Stimulated activated CD4-positive, alpha-beta T cell treated with anti-CD3 and anti-CD28 coated beads, Interleukin-2, amount 100 ng/mL, for 24 hours (primary cell): ENCODE data around the gene SLC9A3.

Experiments used
- DNase-seq, 2 donors: peaks; one replicate each; pipeline ENCODE4 v3.0.0-alpha.2; 2020

The SLC9A3 gene

DNA sequence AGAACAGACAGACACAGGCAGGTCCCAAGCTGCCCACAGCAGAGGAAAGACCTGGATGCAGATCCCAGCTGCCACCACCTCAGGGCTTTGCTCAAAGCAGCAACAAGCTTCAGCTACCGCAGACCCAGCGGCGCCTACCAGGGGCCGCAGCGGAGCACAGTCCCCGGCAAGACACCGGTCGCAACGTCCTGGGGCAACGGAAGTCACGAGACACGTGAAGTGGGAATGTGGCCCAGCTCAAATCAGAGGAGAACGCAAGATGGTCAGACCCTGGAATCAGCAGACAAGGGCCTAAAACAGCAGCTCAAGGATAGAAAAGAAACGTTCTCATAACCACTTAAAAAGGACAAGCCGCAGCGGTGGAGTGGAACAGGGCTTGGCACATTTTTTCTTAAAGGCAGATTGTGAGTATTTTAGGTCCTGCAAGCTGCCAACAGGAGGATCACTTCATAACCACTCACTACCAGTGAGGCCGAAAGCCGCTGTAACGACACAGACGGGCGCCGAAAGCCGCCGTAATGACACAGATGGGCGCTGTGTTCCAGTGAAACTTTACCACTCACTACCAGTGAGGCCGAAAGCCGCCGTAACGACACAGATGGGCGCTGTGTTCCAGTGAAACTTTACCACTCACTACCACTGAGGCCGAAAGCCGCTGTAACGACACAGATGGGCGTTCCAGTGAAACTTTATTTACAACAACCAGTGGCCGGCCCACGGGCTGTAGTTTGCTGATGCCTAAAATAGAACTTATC, 21.7 kb downstream of the SLC9A3 start:
- no peak for DNase-seq

DNA sequence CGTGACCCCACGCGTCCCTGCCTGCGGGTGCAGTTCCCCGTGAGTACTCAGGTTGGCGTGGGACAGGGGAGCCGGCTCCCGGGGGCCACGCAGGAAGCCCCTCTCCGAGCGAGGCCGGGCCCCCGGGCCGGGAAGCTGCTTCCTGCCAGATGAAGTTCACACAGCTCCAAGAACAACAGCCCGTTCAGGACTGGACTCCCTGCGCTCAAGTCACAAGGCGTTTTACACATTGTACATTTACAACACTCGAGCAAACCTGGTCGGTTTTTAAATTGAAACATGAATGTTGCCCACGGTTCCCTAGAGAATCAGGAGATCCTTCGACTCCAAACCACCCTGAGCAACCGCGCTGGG, 22.4 kb downstream of the SLC9A3 start:
- DNase-seq: no peak

DNA sequence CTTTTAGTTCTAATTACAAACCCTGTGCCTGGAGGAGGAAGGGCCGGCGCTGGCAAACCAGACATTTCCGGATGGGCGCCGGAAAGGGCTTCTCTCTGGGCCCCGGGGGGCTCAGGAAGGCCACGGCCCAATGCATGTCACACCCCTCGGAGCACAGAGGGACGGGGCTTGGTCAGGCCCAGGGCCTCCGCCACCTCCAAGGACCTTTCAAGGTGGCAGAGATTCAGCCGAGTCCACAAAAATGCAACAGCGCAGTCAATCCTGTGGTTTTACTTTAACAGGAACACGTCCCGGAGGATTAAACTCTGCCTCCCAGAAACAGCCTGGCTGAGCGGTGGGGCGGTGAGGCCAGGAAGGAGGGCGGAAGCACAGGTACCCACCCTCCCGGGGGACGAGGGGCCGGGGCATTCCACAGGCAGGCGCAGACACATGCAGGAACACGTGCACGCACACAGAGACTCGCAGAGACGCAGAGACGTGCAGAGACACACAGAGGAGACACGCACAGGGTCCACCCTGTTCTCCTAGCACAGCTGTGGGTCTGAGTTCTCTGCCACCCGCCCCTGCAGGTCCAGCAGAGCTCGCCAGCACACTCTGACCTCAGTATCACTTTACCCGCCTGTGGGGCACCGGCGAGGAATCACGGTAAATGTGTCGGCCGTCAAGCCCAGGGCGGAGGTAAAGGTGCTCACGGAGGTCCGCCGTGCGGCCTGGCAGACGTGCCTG, 23.0 kb downstream of the SLC9A3 start:
- no peak for DNase-seq

DNA sequence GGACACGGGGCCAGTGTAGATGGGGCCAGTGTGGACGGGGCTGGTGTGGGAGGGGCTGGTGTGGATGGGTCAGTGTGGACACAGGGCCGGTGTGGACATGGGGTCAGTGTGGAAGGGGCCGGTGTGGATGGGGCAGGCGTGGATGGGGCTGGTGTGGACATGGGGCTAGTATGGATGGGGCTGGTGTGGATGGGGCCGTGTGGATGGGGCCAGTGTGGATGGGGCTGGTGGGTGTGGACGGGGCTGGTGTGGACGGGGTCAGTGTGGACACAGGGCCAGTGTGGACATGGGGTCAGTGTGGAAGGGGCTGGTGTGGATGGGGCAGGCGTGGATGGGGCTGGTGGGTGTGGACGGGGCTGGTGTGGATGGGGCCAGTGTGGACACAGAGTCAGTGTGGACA, 23.8 kb downstream of the SLC9A3 start:
- DNase-seq: no peak

DNA sequence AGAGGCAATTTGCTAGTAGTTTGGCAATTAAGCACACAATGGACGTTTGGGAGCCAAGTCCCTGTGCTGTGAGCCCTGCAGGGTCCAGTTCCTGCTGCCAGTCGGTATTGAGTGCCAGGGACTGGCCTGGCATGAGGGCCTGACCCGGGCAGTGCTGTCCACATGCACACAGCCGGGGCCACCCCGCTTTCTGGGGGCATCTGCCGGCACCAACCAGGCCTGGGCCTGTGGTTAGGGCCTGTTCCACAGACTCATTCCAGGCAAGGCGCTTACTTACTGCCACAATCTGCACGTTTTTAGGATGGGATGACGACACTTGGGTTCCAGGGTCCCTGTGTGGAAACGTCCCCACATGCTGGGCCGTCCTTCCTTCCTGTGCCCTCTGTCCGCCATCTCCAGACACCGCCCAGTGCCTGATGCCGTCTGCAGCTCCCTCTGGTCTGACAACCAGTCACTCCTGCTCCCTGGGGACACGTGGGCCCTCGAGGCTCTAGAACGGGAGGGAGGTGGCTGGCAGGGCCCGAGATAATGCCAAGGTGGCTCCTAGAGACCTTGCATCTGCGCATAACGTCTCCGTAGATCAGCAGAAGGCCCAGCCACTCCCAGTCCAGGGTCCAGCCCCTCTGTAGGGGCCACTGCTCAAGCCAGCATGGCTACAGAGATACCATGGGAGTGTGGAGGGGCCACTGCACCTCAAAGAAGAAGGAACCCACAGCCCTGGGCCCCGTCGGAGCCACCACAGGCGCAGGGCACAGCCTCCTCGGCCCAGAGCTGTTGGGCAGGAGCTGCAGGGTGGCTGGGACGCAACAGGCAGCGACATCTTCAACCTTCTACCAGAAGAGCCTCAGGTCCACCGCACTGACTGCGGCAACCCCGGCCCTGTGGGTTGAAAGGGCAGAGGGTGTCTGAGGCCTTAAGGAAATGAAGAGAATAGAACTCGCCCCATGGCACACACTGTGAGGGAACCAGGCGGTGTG, 24.7 kb downstream of the SLC9A3 start:
- DNase-seq: no peak

DNA sequence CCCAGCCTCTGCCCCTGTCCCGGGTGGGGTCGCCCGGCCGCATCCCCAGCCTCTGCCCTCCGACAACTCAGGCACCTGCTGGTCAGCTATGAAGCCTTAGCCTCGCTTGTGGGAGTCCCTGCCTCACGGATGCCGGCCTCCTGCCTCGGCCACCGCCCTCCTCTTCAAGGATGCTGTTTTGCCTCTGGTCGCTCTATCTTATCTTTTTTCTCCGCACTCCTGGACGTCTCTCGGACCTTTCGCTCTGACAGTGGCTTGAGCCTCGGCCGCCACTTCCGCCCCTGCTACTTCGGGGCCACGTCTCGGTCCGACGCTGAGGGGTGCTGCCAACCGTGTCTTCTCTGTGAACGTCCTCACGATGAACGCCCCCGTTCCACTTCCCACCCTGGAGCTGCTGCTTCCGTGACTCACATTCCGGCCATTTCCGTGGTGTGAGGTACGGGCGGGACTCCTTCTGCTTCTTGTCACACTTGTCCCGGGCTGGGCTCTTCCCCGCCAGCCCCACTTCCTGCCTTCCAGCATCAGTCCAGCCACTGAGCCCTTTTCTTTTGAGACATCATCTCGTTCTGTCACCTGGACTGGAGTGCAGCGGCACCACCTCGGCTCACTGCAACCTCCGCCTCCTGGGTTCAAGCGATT, 26.3 kb downstream of the SLC9A3 start:
- DNase-seq: no peak

DNA sequence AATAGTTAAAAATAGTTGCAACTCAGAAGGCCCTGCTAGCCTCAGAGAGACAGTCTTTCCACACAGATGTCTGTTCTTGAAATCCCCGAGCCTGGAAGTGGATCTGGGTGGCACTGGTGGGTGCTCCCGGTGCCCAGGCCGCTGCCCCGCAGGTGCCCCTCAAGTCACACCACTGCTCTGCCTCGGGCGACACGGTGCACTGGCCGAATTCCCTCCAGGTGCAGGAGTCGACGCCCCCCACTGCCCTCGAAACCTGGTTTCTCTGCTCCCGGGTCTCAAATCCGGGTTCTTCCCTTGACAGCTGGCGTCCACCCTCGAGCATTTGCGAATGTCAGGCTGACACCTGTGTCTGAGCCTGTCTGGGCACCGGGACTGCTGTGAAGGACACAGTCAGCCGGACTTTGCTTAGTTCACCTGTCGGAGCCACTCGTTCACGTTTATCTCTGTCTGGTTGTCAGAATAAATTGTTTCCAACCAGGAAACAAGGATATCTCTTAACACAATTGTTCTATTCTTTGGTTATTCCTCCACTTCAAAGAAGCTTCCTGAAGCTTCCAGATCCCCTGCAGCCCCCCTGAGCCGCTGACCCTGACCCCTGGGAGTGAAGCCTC, 27.1 kb downstream of the SLC9A3 start:
- DNase-seq: no peak

DNA sequence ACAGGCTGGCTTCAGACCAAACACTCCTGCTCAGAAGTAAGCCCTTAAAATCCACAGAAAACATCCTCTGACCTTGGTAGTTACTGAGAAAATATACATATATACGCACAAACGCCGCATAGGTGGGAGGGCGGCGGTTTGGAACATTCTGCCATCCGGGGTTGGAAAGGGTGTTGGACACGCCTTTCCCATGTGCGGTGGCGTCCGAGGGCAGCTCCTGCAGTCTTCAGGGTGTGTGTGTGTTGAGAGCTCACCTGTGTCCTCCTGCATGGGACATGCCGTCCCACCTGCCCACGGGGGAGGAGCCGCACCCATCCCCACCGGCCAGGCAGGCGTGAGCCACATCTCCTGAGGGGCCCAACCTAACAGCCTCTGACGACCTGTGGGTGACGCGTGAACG, 28.2 kb downstream of the SLC9A3 start:
- DNase-seq: no peak

DNA sequence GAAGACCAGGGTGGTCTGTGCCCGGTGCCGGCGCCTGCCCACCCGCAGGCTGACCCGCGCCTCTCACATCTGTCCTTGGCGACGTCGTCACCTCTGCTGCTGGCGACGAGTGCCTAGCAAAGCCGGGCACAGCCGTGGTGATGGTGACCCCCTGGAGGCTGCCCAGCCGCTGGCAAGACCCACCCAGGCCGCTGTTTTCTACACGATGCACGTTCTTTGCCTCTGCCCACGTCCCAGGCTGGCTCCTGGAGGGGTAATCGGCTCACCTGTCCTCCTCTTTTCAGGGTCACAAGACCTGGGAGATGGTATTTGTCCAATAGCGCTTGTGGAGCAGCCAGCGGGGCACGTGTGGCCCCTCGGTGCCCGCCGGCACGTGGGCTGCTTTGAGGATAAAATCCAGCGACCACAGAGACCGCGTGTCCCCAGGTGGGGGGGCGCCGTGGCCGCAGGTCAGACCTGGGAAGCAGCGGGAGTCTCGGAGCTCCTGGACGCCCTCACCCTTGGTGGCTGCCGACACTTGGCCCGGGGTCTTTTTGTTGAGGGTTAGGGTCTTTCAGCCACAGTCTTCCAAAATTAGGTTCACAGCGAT, 29.5 kb downstream of the SLC9A3 start:
- no peak for DNase-seq

DNA sequence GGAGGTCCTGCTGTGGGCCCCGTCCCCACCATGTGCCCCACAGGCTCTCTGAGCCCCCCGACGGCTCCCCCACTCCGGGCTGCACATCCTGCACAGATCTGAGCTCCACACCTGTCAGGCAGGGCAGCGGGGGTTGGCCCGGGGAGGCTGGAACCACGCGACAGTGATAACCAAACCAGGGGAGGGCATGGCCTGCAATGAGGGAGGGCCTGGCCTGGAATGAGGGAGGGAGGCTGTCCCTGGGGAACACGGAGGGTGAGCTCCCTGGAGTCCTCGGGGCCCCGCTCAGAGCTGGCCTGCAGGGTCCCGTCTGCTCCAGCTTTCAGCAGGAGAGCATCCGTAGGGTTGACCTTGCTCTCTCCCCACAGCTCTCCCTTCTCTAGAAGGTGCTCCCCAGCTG, 30.5 kb downstream of the SLC9A3 start:
- no peak for DNase-seq

DNA sequence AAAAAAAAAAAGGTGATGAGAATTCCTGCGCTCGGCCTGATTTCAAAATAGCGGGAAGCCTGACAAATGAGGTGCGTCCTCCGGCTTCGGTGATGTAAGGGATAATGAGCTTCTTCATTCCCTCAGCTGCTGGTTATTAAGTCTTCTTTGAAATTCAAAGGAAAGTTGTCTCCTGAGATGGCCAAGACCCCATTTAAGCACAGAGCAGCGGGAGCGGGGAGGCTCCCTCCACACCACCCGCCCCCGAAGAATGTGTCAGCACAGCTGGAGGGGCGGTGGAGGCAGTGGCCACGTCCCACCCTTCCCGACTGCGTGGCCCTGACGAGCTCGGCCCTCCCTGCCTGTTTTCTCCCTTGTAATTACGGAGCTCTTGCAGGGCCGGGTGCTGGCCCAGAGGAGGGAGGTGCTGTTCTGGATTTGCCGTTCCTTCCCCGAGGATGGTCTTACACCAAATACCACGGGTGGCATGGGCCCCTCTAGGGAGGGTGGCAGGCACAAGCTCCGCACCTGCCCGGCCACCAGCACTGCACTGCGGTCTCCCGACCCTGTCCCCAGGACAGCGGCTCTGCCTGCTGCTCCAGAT, 31.0 kb downstream of the SLC9A3 start:
- DNase-seq: no peak

DNA sequence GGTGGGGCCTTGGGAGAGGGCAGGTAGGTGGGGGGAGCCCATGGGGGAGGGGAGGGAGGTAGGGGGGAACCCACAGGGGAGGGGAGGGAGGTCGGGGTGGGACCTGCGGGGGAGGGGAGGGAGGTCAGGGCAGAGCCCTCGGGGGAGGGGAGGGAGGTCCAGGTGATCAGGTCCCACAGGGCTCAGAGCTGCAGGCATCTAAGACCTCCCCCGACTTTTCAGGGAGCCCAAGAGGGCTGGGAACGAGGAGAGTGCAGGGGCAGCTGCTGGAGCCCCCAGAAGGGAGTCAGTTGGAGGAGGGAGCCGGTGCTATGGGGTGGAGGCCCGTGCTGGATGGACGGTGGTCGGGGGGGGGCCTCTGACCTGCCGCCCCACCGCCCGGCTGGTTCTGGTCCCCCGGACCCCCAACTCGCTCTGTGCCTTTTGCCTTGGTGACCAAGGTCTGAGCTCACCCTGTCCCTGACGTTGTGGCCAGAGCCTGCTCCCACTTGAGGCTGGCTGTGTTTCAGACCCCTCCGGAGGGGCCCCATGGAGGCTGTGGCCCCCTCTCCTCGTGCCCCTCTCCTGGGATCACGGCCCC, 31.8 kb downstream of the SLC9A3 start:
- no peak for DNase-seq

DNA sequence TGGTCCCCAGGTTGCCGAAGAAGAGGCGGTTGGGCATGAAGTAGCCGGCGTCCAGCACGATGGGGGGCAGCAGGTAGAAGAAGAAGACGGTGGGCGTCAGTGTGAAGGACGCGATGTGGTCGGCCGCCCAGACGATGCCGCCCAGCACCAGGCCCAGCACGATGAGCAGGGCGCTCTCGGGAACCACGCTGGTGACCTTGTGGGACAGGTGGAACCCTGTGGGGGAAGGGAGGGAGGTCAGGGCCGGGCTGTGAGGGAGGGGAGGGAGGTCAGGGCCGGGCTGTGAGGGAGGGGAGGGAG, 32.4 kb downstream of the SLC9A3 start:
- DNase-seq: no peak

DNA sequence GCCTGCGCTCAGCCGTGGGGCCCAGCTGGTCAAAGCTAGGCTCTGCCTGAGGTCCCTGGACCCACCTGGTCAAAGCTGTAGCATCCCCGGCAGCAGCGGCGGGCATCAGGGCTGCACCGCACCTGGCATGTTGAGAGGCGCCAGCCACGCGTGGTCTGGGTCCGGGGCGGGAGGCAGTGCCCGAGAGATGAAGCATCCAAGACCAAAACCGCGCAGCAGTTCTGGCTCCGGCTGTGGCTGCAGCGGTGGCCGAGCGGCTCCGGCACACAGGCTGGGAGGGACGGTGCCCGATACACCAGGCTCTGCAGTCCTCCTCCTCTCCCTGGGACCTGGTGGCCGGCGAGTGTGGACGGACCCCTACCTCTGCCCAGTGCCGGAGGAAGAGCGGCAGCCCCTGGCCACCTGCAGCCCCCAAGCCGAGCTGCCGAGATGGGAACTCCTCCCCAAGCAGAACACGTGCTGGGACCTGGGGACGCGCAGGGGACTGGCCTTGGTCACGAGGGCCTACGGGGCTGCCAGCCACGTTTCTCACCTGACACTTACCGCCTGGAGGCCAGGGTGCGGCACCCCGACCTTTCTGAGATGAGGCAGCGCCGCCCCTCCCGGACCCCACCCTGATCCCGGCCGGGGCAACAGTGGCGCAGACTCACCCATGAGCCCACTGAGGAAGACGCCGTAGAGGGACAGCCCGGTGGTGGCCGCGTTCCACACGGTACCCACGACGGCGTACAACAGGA, 33.0 kb downstream of the SLC9A3 start:
- no peak for DNase-seq

DNA sequence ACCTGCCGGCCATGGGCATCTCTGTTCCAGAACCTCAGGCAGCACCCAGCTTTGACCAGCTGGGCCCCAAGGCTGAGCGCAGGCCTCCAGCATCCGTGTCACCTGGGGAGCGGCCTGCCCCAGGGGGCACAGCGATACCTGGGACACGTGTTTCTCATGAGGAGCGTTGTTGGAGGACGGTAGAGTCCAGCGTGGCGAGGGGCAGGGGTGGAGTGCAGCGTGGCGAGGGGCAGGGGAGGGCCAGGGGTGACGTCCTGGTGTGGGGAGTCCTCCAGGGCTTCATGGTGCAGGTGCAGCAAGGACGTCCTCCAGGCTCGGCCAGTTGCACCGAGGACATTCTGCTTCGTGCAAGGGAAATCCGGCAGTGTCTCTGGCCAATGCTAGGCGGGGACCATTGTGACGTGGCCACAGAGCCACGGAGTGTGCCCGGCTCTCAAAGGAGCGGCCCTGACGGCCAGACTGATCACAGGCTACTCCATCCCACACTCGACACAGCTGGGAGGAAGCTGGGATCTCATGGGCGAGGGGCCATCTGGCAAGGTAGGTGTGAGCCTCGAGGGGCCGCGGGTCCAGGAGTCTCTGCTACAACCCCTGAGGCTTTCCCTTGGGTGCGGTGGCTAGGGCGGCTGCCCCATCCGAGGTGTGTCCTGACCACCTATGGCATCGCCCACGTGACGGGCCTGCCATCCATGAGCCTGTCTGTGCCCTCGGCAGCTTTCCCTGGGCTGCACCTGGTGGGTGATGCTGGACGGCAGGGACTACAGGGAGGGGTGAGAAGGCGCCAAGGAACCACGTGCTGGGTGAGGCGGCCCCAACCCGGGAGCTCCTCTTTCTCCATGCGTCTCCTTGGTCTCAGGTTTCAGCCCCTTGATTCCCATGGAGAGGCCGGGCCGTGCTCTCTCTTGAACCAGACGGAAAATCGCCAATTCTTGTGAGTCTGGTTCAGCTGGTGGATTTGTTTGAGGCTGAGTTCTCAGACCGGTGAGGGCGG, 33.8 kb downstream of the SLC9A3 start:
- DNase-seq: no peak

DNA sequence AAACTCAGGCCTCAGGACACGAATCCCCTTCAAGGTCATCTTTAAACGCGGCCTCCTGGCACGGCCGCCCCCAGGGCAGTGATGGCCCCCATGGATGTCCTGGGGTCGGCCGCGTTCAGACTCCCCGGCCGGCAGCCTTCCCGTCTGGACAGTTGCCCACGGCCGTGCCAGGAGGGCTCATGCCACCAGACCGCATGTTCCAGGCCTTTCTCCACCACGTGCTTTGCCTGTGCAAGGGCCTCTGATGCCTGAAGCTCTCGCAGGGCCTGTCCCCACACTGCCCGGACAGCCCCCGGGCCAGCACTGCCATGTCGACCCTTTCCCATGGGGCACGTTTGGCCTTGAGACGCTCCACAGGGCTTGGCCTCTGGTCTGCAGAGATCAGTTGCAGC, 34.6 kb downstream of the SLC9A3 start:
- DNase-seq: no peak

DNA sequence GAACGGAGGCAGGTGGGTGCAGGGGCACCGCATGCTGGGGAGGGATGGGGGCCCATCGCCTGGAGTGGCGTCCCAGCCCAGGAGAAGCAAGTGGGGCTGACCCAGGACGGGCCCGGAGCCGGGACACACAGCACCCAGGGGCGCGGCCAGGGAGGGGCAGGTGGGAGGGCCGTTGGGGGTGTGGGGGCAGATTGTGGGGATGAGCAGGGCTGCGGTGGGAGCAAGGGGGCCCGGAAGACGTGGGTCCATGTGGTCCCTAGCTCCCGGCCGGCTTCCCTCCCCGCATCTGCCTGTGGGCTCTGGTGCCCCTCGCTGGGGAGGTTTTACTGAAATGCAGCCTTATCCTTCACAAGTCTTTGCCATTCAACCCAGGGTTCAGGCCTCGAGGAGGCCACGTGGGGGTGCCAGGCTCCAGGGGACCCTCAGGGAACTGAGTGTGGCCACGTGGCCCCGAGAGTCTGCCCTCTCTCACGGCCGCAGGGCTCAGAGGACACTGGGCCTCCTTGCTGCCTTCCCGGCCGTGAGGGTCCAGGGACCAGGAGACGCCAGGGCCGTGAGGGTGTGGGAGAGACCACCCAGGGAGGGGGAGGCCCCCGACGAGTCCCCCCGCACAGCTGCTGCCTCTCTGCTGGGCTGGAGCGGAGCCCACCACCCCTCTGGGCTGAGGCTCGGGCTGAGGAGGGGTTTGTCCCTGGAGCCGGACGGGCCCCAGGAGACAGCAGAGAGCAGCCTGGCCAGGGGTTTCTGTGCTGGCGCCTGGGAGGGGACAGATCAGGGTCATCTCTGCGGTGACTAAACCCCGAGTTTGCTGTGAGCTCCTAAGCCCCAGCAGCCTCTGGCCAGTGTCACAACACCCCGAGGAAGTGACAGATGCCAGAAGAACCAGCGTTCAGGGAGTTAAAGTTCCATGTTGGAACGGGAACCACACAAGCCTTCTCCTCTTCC, 35.2 kb downstream of the SLC9A3 start:
- DNase-seq: no peak

DNA sequence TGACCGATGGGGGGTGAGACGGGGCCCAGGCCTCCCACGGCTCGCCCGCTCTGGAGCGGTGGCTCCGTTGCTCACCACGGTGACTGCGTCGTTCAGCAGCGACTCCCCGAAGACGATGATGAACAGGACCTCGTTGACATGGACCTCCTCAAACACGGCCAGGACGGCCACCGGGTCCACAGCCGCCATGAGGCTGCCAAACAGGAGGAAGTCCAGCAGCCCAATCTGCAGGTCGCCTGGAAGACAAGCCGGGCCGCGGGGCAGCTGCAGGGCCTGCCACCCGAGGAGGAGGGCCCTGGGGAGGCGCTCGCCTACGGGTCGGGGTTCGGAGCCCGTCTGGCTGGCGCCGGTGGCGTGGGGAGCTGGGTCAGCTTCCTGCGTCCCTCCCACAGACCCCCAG, 36.0 kb downstream of the SLC9A3 start:
- DNase-seq: no peak
